Upper lobe of right lung (tissue), 1 donor: ENCODE results near the gene CCDC171. TPM values are rescaled to one million over a fixed set of nuclear protein-coding genes. Genes with fewer than 3 reads are reported as not detected.

Experiments
- ATAC-seq: fragments of 200-7000 bp; cut with Tn5 transposase; one replicate; pipeline ENCODE4 v1.9.1; 2020; ENCODE audit warnings: mild to moderate bottlenecking, moderate library complexity
- DNase-seq: peaks from one replicate; pipeline ENCODE4 v3.0.0-alpha.2; 2020
- H3K27ac ChIP-seq: fragments of 200-600 bp; one replicate; pipeline ENCODE4 v1.8.0; 2022
- H3K27me3 ChIP-seq: fragments of 200-600 bp; one replicate; pipeline ENCODE4 v1.8.0; 2022; ENCODE audit warnings: mild to moderate bottlenecking
- H3K36me3 ChIP-seq: fragments of 200-600 bp; one replicate; pipeline ENCODE4 v1.8.0; 2022
- H3K4me1 ChIP-seq: fragments of 200-600 bp; one replicate; pipeline ENCODE4 v1.8.0; 2022
- H3K4me3 ChIP-seq: fragments of 200-600 bp; one replicate; pipeline ENCODE4 v1.8.0; 2022; ENCODE audit warnings: mild to moderate bottlenecking
- H3K9me3 ChIP-seq: fragments of 200-600 bp; one replicate; pipeline ENCODE4 v1.8.0; 2022
- intact Hi-C: fragments of 100-400 bp; cut with DNase I; formaldehyde crosslinking; loops from one replicate; pipeline ENCODE4 v1.11.0; 2022
- total RNA-seq: library from RNA; stranded (reverse); fragmentation: NEBNext Ultra II Directional; extraction: Animal tissue kit (Norgen Biotek cat#: 25700); gene quantifications from one replicate; pipeline ENCODE4 v1.2.1, GENCODE V29; 2021
- TF ChIP-seq, protein P1 (sequence below): fragments of 200-600 bp; IDR thresholded peaks from one replicate; pipeline ENCODE4 v1.8.0; 2022; ENCODE audit warnings: antibody characterized with exemption
- donor health status: DM: no; HTN: yes; CAD: no; lungs with severe emphysema.

The CCDC171 gene
- total RNA-seq, 1 donor from 2014 or later: 3.0 TPM

DNA sequence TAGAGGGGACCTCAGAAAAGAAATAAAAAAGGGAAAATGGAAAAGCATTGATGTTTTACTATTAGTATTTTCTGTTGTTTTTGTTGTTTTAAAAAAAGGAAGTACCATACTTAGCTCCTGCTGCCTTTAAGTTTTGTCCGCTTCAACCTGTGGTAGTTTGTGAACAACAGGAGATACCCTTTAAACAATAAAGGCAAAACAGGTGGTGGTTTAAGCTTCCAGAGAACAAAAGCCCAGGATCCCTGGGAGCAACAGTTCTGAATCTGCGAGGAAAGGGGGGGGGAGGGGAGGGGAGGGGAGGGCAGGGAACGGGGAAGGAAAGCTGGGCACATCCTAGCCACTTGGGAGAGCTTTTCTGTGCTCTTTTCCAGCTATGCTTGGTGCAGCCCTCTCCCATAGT is 40.0 kb upstream of the CCDC171 start:
- TF ChIP-seq, protein P1, sequence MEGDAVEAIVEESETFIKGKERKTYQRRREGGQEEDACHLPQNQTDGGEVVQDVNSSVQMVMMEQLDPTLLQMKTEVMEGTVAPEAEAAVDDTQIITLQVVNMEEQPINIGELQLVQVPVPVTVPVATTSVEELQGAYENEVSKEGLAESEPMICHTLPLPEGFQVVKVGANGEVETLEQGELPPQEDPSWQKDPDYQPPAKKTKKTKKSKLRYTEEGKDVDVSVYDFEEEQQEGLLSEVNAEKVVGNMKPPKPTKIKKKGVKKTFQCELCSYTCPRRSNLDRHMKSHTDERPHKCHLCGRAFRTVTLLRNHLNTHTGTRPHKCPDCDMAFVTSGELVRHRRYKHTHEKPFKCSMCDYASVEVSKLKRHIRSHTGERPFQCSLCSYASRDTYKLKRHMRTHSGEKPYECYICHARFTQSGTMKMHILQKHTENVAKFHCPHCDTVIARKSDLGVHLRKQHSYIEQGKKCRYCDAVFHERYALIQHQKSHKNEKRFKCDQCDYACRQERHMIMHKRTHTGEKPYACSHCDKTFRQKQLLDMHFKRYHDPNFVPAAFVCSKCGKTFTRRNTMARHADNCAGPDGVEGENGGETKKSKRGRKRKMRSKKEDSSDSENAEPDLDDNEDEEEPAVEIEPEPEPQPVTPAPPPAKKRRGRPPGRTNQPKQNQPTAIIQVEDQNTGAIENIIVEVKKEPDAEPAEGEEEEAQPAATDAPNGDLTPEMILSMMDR: no peak
- ATAC-seq: no peak
- intact Hi-C loops: no loop called here
- H3K4me1 ChIP-seq: peaks cover 23% of the 10 kb centered on the region
- peaks cover 6% of the 10 kb centered on the region for H3K36me3 ChIP-seq
- no peak overlapping the region for H3K27ac ChIP-seq
- no peaks in the 10 kb centered on the region for H3K9me3 ChIP-seq
- H3K27me3 ChIP-seq: no peaks in the 10 kb centered on the region
- no peak for DNase-seq
- H3K4me3 ChIP-seq: no peak overlapping the region

DNA sequence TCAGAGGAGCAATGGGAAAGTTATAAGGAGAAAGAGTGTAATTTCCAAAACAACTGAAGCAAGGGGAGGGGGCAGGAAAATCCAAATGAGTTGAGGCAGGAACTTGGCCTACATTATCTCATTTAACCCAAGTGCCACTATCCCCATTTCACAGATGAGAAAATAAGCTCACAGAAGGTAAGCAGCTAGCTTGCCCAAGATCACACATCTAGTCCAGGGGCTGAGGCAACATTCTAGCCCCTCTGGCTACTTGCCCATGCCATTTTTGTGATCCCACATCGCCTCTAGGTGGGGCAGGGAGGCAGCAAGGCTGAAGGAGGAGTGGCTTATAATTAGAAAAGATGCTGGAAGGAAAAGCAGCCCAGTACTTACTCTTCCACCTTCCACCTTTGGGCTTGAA is 39.5 kb upstream of the CCDC171 start:
- no peak for DNase-seq
- Histone ChIP-seq H3K4me1 (peaks cover 21% of the 10 kb centered on the region), H3K9me3 (no peaks in the 10 kb centered on the region), H3K36me3 (peaks cover 4% of the 10 kb centered on the region), H3K27me3 (no peaks in the 10 kb centered on the region), H3K4me3 (no peak overlapping the region), H3K27ac (no peak overlapping the region)
- TF ChIP-seq, protein P1: no peak
- intact Hi-C loops: no loop called here
- no peak for ATAC-seq

DNA sequence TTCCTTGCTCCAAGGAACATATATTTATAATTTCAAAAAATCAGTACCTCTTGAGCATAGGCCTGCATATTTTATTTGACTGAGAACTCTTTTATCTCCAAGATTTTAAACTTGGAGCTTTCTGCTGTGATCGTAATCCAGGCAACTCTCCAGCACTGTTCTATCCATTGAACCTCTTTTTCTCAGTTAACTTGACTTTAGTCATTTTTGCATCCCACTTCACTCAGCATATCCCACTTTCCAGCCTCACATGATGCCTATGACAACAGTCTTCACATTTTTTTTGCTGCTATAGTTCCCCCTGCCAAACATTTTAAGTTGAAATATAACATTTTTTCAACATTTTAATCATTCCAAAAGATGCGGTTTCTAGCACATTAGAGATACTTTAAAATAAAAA is 33.0 kb upstream of the CCDC171 start:
- intact Hi-C loops: no loop called here
- ATAC-seq (no peak), DNase-seq (no peak)
- TF ChIP-seq, protein P1: no peak
- H3K27ac ChIP-seq: no peak overlapping the region
- H3K36me3 ChIP-seq: no peaks in the 10 kb centered on the region
- no peaks in the 10 kb centered on the region for H3K4me1 ChIP-seq
- no peak overlapping the region for H3K4me3 ChIP-seq
- H3K27me3 ChIP-seq: no peaks in the 10 kb centered on the region
- H3K9me3 ChIP-seq: no peaks in the 10 kb centered on the region

DNA sequence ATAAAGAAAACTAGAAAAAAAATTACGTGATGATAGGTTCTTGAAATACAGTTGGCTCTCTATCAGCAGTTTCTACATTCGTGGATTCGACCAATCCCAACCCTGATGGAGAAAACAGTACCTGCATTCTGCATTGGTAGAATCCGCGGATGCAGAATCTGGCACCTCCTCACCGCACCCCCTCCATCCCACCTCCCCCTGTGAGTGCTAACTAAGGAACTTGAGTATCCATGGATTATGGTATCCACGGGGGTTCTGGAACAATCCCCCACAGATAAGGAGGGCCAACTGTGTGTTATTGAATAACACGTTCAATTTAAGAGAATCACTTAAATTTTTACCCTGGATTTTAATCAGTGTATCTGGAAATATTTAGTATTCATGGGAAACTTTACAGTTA is 31.6 kb upstream of the CCDC171 start:
- intact Hi-C loops: no loop called here
- TF ChIP-seq, protein P1: no peak

DNA sequence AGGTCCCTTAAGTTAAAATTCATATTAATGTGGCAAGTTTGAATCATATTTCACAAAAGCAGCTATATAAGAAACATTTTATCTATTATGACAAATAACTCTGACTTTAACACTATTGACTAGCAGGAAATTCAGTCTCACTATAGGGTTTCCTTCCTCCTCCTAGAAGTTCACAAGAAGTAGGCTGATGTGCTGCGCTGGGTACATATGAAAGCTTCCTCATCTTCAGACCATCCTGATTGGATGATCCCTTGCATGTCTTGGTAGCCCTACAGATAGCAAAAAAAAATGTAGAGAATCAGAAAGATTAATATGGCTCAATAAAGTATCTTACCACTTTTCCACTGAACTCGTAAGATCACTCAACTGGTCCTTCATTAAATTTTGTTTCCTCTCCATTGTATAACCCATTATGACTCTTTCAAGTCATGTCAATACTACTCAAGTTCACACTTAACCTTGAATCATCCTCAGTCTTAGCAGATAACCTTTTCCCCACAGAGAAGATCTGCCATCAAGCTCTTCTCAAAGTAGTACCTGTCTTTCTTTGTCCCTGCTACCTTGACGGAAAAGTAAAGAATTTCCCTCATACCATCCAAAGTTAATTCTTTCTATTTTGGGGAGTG is 30.6 kb upstream of the CCDC171 start:
- Histone ChIP-seq H3K36me3 (no peaks in the 10 kb centered on the region), H3K27me3 (no peaks in the 10 kb centered on the region), H3K9me3 (no peaks in the 10 kb centered on the region), H3K27ac (no peak overlapping the region), H3K4me1 (no peaks in the 10 kb centered on the region), H3K4me3 (no peak overlapping the region)
- TF ChIP-seq, protein P1: no peak
- no peak for DNase-seq
- no peak for ATAC-seq
- intact Hi-C loops: no loop called here

More for the DNA sequence above, 31.6 kb upstream of the CCDC171 start:
- ATAC-seq (no peak), DNase-seq (no peak)
- no peaks in the 10 kb centered on the region for H3K36me3 ChIP-seq
- H3K4me3 ChIP-seq: no peak overlapping the region
- H3K9me3 ChIP-seq: no peaks in the 10 kb centered on the region
- no peak overlapping the region for H3K27ac ChIP-seq
- no peaks in the 10 kb centered on the region for H3K27me3 ChIP-seq
- no peaks in the 10 kb centered on the region for H3K4me1 ChIP-seq
